ENCODE data around the gene CRYBB3.

DNA sequence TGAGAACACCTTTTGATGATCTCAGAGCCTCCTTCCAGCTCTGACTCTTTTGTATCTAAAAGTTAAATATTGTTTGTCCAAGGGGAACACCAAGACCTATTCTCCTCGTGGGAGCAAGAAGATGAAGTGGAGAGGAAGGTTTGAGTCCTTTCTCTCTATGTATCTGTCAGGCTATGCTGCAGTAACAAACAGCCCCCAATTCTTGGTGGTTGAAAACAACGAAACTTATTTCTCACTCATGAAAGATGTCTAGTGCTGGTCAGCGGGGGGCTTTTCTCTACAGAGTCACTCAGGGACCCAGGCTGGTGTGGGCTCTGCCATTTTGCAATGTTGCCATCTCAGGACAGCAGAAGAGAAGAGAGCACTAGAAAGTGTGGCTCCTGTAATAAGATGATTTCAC lies 13.6 kb downstream of the CRYBB3 start:
- TF ChIP-seq, protein P1, sequence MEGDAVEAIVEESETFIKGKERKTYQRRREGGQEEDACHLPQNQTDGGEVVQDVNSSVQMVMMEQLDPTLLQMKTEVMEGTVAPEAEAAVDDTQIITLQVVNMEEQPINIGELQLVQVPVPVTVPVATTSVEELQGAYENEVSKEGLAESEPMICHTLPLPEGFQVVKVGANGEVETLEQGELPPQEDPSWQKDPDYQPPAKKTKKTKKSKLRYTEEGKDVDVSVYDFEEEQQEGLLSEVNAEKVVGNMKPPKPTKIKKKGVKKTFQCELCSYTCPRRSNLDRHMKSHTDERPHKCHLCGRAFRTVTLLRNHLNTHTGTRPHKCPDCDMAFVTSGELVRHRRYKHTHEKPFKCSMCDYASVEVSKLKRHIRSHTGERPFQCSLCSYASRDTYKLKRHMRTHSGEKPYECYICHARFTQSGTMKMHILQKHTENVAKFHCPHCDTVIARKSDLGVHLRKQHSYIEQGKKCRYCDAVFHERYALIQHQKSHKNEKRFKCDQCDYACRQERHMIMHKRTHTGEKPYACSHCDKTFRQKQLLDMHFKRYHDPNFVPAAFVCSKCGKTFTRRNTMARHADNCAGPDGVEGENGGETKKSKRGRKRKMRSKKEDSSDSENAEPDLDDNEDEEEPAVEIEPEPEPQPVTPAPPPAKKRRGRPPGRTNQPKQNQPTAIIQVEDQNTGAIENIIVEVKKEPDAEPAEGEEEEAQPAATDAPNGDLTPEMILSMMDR (IDR thresholded peaks at IDR 0.05), result no peak
- TF ChIP-seq EP300 (IDR thresholded peaks at IDR 0.05) (no peak), POLR2A (IDR thresholded peaks at IDR 0.05) (no peak), POLR2AphosphoS5 (IDR thresholded peaks at IDR 0.05) (no peak)
